HG03097 (cell line): Measurements from ENCODE around the gene ARHGEF3.

Experiments
- ATAC-seq: cut with Tn5 transposase; IDR thresholded peaks from one replicate; pipeline ENCODE4 v1.9.1; 2021; ENCODE audit not compliant: unreplicated experiment, low FRiP score

Gene ARHGEF3

GRCh38 chr3:56801662-56802377, at the start of gene ARHGEF3:
Gene ARHGEF3 (minus strand): TSS chr3:56801949. CDS start chr3:56801798, 151 bp downstream.
- ATAC-seq: peak; percentile 79

- no peak for ATAC-seq
Observed at GRCh38 chr3:56849698-56850097, 47.9 kb upstream of the ARHGEF3 start.

- ATAC-seq: no peak
Observed at GRCh38 chr3:56845505-56845904, 43.8 kb upstream of the ARHGEF3 start.

- no peak for ATAC-seq
Observed at GRCh38 chr3:56844536-56844935, 42.8 kb upstream of the ARHGEF3 start.

- no peak for ATAC-seq
Observed at GRCh38 chr3:56839784-56840715, 38.3 kb upstream of the ARHGEF3 start.

- no peak for ATAC-seq
Observed at GRCh38 chr3:56838448-56838847, 36.7 kb upstream of the ARHGEF3 start.

- peak; percentile 98 for ATAC-seq
Observed at GRCh38 chr3:56837196-56837955, 35.6 kb upstream of the ARHGEF3 start.

GRCh38 chr3:56836276-56837163, 34.8 kb upstream of the ARHGEF3 start:
- ATAC-seq: no peak

- no peak for ATAC-seq
Observed at GRCh38 chr3:56835650-56836227, 34.0 kb upstream of the ARHGEF3 start.

- ATAC-seq: no peak
Observed at GRCh38 chr3:56833536-56833935, 31.8 kb upstream of the ARHGEF3 start.

- no peak for ATAC-seq
Observed at GRCh38 chr3:56833022-56833421, 31.3 kb upstream of the ARHGEF3 start.

GRCh38 chr3:56831572-56831971, 29.8 kb upstream of the ARHGEF3 start:
- no peak for ATAC-seq

- no peak for ATAC-seq
Observed at GRCh38 chr3:56830884-56831283, 29.1 kb upstream of the ARHGEF3 start.

- ATAC-seq: no peak
Observed at GRCh38 chr3:56829533-56829932, 27.8 kb upstream of the ARHGEF3 start.

- no peak for ATAC-seq
Observed at GRCh38 chr3:56826831-56827722, 25.3 kb upstream of the ARHGEF3 start.

GRCh38 chr3:56825567-56826438, 24.1 kb upstream of the ARHGEF3 start:
- ATAC-seq: no peak

GRCh38 chr3:56823984-56824703, 22.4 kb upstream of the ARHGEF3 start:
- no peak for ATAC-seq
